ENCODE data around the gene RORC. TPM values are rescaled to one million over a fixed set of nuclear protein-coding genes. Genes with fewer than 3 reads are reported as not detected.

Gene RORC
- total RNA-seq, 1 experiment from 2014 or later: 1.3 TPM

DNA sequence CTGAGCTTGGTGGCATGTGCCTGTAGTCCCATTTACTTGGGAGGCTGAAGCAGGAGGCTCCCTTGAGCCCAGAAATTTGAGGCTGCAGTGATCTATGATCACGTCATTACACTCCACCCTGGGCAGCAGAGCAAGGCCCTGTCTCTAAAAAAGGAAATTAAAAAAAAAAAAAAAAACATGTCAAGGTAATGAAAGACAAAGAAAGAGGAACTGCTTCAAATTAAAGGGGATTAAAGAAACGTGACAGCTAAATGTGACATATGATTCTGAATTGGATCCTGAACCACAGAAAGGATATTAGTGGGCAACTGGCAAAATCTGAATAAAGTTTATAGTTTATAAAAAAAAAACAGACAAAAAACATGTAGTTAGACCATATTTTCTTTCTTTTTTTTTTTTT is 11.8 kb upstream of the RORC start:
- RAD21 ChIA-PET (ENCODE audit: low non-redundant PET in 1 of 2, low total read pairs in 2 of 2, uncharacterized antibody in 2 of 2, unreplicated experiment in 2 of 2): no interaction called here
- no peak overlapping the region for H3K4me3 ChIP-seq (replicated peaks in 1 of 2; ENCODE audit: low read depth in 1 of 2, low read length in 2 of 2)
- no peak overlapping the region for H3K4me2 ChIP-seq (ENCODE audit: low read length)
- CTCF ChIA-PET: no interaction called here
- no peaks in the 10 kb centered on the region for H3K36me3 ChIP-seq (ENCODE audit: control insufficient read depth in 1 of 2, insufficient read depth in 2 of 2, low read length in 2 of 2)
- H3K79me2 ChIP-seq (ENCODE audit: insufficient read depth, low read length): no peaks in the 10 kb centered on the region
- intact Hi-C loops (cut with micrococcal nuclease): no loop called here
- no peak overlapping the region for H2AFZ ChIP-seq (ENCODE audit: low read depth, low read length, poor library complexity, severe bottlenecking)
- no peaks in the 10 kb centered on the region; the same call in 1 of the 2 replicates for H3K9me2 ChIP-seq (ENCODE audit: insufficient read depth)
- no peaks in the 10 kb centered on the region for H4K20me1 ChIP-seq (ENCODE audit: insufficient read depth)
- no peak for TF ChIP-seq ELF1 (IDR thresholded peaks at IDR 0.05; ENCODE audit: borderline replicate concordance, low read depth)
- no peak for TF ChIP-seq RAD21 (IDR thresholded peaks at IDR 0.05; ENCODE audit: low read depth)
- TF ChIP-seq, protein P1, sequence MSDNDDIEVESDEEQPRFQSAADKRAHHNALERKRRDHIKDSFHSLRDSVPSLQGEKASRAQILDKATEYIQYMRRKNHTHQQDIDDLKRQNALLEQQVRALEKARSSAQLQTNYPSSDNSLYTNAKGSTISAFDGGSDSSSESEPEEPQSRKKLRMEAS (IDR thresholded peaks at IDR 0.05): no peak
- TF ChIP-seq JUND (IDR thresholded peaks at IDR 0.05): no peak
- TF ChIP-seq TCF7L2 (IDR thresholded peaks at IDR 0.05; ENCODE audit: borderline replicate concordance, extremely low read depth, insufficient read depth, insufficient read length): no peak
- TF ChIP-seq FOSL1 (IDR thresholded peaks at IDR 0.05; ENCODE audit: low read depth): no peak
- no peak for TF ChIP-seq POLR2A (IDR thresholded peaks at IDR 0.05; ENCODE audit: borderline replicate concordance, extremely low read depth, insufficient read depth, insufficient read length)
- TF ChIP-seq, protein P2, sequence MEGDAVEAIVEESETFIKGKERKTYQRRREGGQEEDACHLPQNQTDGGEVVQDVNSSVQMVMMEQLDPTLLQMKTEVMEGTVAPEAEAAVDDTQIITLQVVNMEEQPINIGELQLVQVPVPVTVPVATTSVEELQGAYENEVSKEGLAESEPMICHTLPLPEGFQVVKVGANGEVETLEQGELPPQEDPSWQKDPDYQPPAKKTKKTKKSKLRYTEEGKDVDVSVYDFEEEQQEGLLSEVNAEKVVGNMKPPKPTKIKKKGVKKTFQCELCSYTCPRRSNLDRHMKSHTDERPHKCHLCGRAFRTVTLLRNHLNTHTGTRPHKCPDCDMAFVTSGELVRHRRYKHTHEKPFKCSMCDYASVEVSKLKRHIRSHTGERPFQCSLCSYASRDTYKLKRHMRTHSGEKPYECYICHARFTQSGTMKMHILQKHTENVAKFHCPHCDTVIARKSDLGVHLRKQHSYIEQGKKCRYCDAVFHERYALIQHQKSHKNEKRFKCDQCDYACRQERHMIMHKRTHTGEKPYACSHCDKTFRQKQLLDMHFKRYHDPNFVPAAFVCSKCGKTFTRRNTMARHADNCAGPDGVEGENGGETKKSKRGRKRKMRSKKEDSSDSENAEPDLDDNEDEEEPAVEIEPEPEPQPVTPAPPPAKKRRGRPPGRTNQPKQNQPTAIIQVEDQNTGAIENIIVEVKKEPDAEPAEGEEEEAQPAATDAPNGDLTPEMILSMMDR (IDR thresholded peaks at IDR 0.05 in 2 of 3, conservative IDR thresholded peaks at IDR 0.05 in 1 of 3; ENCODE audit: borderline replicate concordance in 1 of 3, insufficient read depth in 1 of 3, low read depth in 2 of 3, low read length in 2 of 3): no peak
- TF ChIP-seq, protein P3, sequence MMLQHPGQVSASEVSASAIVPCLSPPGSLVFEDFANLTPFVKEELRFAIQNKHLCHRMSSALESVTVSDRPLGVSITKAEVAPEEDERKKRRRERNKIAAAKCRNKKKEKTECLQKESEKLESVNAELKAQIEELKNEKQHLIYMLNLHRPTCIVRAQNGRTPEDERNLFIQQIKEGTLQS (IDR thresholded peaks at IDR 0.05): no peak
- TF ChIP-seq SRF (IDR thresholded peaks at IDR 0.05; ENCODE audit: low read depth): no peak
- TF ChIP-seq EZH2 (IDR thresholded peaks at IDR 0.05): no peak
- no peak for TF ChIP-seq SP1 (IDR thresholded peaks at IDR 0.05; ENCODE audit: low read depth)
- TF ChIP-seq, protein P4, sequence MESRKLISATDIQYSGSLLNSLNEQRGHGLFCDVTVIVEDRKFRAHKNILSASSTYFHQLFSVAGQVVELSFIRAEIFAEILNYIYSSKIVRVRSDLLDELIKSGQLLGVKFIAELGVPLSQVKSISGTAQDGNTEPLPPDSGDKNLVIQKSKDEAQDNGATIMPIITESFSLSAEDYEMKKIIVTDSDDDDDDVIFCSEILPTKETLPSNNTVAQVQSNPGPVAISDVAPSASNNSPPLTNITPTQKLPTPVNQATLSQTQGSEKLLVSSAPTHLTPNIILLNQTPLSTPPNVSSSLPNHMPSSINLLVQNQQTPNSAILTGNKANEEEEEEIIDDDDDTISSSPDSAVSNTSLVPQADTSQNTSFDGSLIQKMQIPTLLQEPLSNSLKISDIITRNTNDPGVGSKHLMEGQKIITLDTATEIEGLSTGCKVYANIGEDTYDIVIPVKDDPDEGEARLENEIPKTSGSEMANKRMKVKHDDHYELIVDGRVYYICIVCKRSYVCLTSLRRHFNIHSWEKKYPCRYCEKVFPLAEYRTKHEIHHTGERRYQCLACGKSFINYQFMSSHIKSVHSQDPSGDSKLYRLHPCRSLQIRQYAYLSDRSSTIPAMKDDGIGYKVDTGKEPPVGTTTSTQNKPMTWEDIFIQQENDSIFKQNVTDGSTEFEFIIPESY (IDR thresholded peaks at IDR 0.05; ENCODE audit: extremely low read depth, insufficient replicate concordance, low read length): no peak
- no peak for TF ChIP-seq YY1 (IDR thresholded peaks at IDR 0.05; ENCODE audit: extremely low read depth, insufficient replicate concordance, low read depth, low read length)
- TF ChIP-seq EGR1 (IDR thresholded peaks at IDR 0.05; ENCODE audit: low read depth): no peak
- no peak for TF ChIP-seq SIN3A (IDR thresholded peaks at IDR 0.05; ENCODE audit: low read depth)
- TF ChIP-seq EZH2phosphoT487 (IDR thresholded peaks at IDR 0.05; ENCODE audit: borderline replicate concordance): no peak
- TF ChIP-seq CBX3 (IDR thresholded peaks at IDR 0.05; ENCODE audit: low read depth): no peak
- no peak overlapping the region for H3K9ac ChIP-seq (ENCODE audit: low read length)
- no peak overlapping the region for H3K27ac ChIP-seq (ENCODE audit: low read depth, low read length)
- no peaks in the 10 kb centered on the region for H3K27me3 ChIP-seq (ENCODE audit: insufficient read depth, low read length)
- BruUV-seq (replicated peaks): no TSS peak
- POLR2A ChIA-PET: no interaction called here
- H3K4me1 ChIP-seq (ENCODE audit: control insufficient read depth in 1 of 2, insufficient read depth in 2 of 2, low read length in 2 of 2): peaks cover 0 to 40% of the 10 kb centered on the region in 2 experiments; a peak in 2 of 4 replicates
- ATAC-seq (no peak), DNase-seq (ENCODE audit: low read depth, low spot score) (no peak)
- H3K9me3 ChIP-seq (ENCODE audit: control insufficient read depth in 1 of 2, insufficient read depth in 1 of 2, low read depth in 1 of 2, low read length in 2 of 2): peaks cover 0 to 3% of the 10 kb centered on the region in 2 experiments; a peak in 1 of 4 replicates
